ENCODE measurements around the gene WIPF2.
A peak's percentile ranks its signal among the peaks of the same experiment; 100 is the strongest.
"Not testable (repeated sequence)": the region's sequence is repeated elsewhere in the genome, so short reads cannot be mapped to it uniquely, and the experiment has no call there.

WIPF2 gene

GRCh38 chr17:40181205-40181604 is 37.9 kb upstream of the WIPF2 start:
- Mint-ChIP-seq H3K9me3 (no peaks in the 10 kb centered on the region), H3K4me3 (no peak overlapping the region), H3K36me3 (ENCODE audit: low read depth) (peaks cover 4% of the 10 kb centered on the region), H3K4me1 (ENCODE audit: low read depth) (peaks cover 11% of the 10 kb centered on the region), H3K27ac (no peak overlapping the region), H3K27me3 (no peaks in the 10 kb centered on the region)

GRCh38 chr17:40182606-40183005 is 36.5 kb upstream of the WIPF2 start:
- no peaks in the 10 kb centered on the region for H3K9me3 Mint-ChIP-seq

GRCh38 chr17:40187238-40187637 is 31.9 kb upstream of the WIPF2 start:
- H3K4me1 Mint-ChIP-seq (ENCODE audit: low read depth) = peaks cover 11% of the 10 kb centered on the region
- H3K9me3 Mint-ChIP-seq = no peaks in the 10 kb centered on the region
- no peak overlapping the region for H3K4me3 Mint-ChIP-seq
- peaks cover 5% of the 10 kb centered on the region for H3K27me3 Mint-ChIP-seq
- no peaks in the 10 kb centered on the region for H3K36me3 Mint-ChIP-seq (ENCODE audit: low read depth)
- H3K27ac Mint-ChIP-seq = no peak overlapping the region

More at GRCh38 chr17:40182606-40183005, 36.5 kb upstream of the WIPF2 start:
- Mint-ChIP-seq H3K27me3 (no peaks in the 10 kb centered on the region), H3K4me1 (ENCODE audit: low read depth) (peaks cover 3% of the 10 kb centered on the region), H3K36me3 (ENCODE audit: low read depth) (no peaks in the 10 kb centered on the region), H3K4me3 (no peak overlapping the region), H3K27ac (no peak overlapping the region)

- Mint-ChIP-seq H3K9me3 (no peaks in the 10 kb centered on the region), H3K4me3 (no peak overlapping the region), H3K27me3 (peaks cover 5% of the 10 kb centered on the region), H3K27ac (no peak overlapping the region), H3K36me3 (ENCODE audit: low read depth) (no peaks in the 10 kb centered on the region), H3K4me1 (ENCODE audit: low read depth) (peaks cover 11% of the 10 kb centered on the region)
Measured at GRCh38 chr17:40188694-40189093, 30.4 kb upstream of the WIPF2 start.

- peaks cover 5% of the 10 kb centered on the region for H3K27me3 Mint-ChIP-seq
Measured at GRCh38 chr17:40190197-40191021, 28.7 kb upstream of the WIPF2 start.

GRCh38 chr17:40191237-40192208 is 27.6 kb upstream of the WIPF2 start:
- Mint-ChIP-seq H3K4me1 (ENCODE audit: low read depth) (peaks cover 11% of the 10 kb centered on the region), H3K4me3 (peak overlapping the region; percentile 86), H3K27me3 (peaks cover 5% of the 10 kb centered on the region), H3K27ac (no peak overlapping the region), H3K36me3 (ENCODE audit: low read depth) (no peaks in the 10 kb centered on the region), H3K9me3 (no peaks in the 10 kb centered on the region)

More at GRCh38 chr17:40190197-40191021, 28.7 kb upstream of the WIPF2 start:
- no peak overlapping the region for H3K27ac Mint-ChIP-seq
- H3K4me3 Mint-ChIP-seq = peak overlapping the region; percentile 61
- peaks cover 11% of the 10 kb centered on the region for H3K4me1 Mint-ChIP-seq (ENCODE audit: low read depth)
- no peaks in the 10 kb centered on the region for H3K9me3 Mint-ChIP-seq
- no peaks in the 10 kb centered on the region for H3K36me3 Mint-ChIP-seq (ENCODE audit: low read depth)

GRCh38 chr17:40192961-40193360 is 26.1 kb upstream of the WIPF2 start:
- peaks cover 11% of the 10 kb centered on the region for H3K4me1 Mint-ChIP-seq (ENCODE audit: low read depth)
- H3K27me3 Mint-ChIP-seq = peaks cover 5% of the 10 kb centered on the region
- H3K27ac Mint-ChIP-seq = no peak overlapping the region
- H3K36me3 Mint-ChIP-seq (ENCODE audit: low read depth) = no peaks in the 10 kb centered on the region
- no peaks in the 10 kb centered on the region for H3K9me3 Mint-ChIP-seq
- no peak overlapping the region for H3K4me3 Mint-ChIP-seq

GRCh38 chr17:40194821-40195220 is 24.3 kb upstream of the WIPF2 start:
- H3K4me1 Mint-ChIP-seq (ENCODE audit: low read depth) = peaks cover 11% of the 10 kb centered on the region
- no peaks in the 10 kb centered on the region for H3K9me3 Mint-ChIP-seq
- H3K4me3 Mint-ChIP-seq = no peak overlapping the region
- no peak overlapping the region for H3K27ac Mint-ChIP-seq
- H3K36me3 Mint-ChIP-seq (ENCODE audit: low read depth) = no peaks in the 10 kb centered on the region
- H3K27me3 Mint-ChIP-seq = peaks cover 5% of the 10 kb centered on the region

GRCh38 chr17:40197550-40197949 is 21.6 kb upstream of the WIPF2 start:
- H3K9me3 Mint-ChIP-seq = no peaks in the 10 kb centered on the region
- peaks cover 5% of the 10 kb centered on the region for H3K4me1 Mint-ChIP-seq (ENCODE audit: low read depth)
- H3K27me3 Mint-ChIP-seq = no peaks in the 10 kb centered on the region
- H3K36me3 Mint-ChIP-seq (ENCODE audit: low read depth) = no peaks in the 10 kb centered on the region
- no peak overlapping the region for H3K4me3 Mint-ChIP-seq
- H3K27ac Mint-ChIP-seq = no peak overlapping the region

GRCh38 chr17:40197965-40198456 is 21.1 kb upstream of the WIPF2 start:
- H3K27ac Mint-ChIP-seq; H3K4me1 Mint-ChIP-seq (ENCODE audit: low read depth); H3K27me3 Mint-ChIP-seq; H3K36me3 Mint-ChIP-seq (ENCODE audit: low read depth); H3K9me3 Mint-ChIP-seq: not testable (repeated sequence)
- H3K4me3 Mint-ChIP-seq = peak overlapping the region; percentile 49

- peaks cover 5% of the 10 kb centered on the region for H3K4me1 Mint-ChIP-seq (ENCODE audit: low read depth)
Measured at GRCh38 chr17:40198576-40198975, 20.5 kb upstream of the WIPF2 start.

GRCh38 chr17:40203131-40203530 is 16.0 kb upstream of the WIPF2 start:
- Mint-ChIP-seq H3K4me3 (no peak overlapping the region), H3K4me1 (ENCODE audit: low read depth) (peaks cover 5% of the 10 kb centered on the region), H3K9me3 (no peaks in the 10 kb centered on the region), H3K27me3 (no peaks in the 10 kb centered on the region), H3K36me3 (ENCODE audit: low read depth) (no peaks in the 10 kb centered on the region), H3K27ac (no peak overlapping the region)

More at GRCh38 chr17:40198576-40198975, 20.5 kb upstream of the WIPF2 start:
- Mint-ChIP-seq H3K36me3 (ENCODE audit: low read depth) (no peaks in the 10 kb centered on the region), H3K9me3 (no peaks in the 10 kb centered on the region), H3K4me3 (peak overlapping the region; percentile 49), H3K27me3 (no peaks in the 10 kb centered on the region), H3K27ac (no peak overlapping the region)

GRCh38 chr17:40206193-40206592 is 12.9 kb upstream of the WIPF2 start:
- not testable (repeated sequence) for H3K9me3 Mint-ChIP-seq; H3K36me3 Mint-ChIP-seq (ENCODE audit: low read depth); H3K4me3 Mint-ChIP-seq; H3K4me1 Mint-ChIP-seq (ENCODE audit: low read depth); H3K27ac Mint-ChIP-seq; H3K27me3 Mint-ChIP-seq

GRCh38 chr17:40209404-40210093 is 9.6 kb upstream of the WIPF2 start:
- H3K27ac Mint-ChIP-seq = no peak overlapping the region
- no peaks in the 10 kb centered on the region for H3K9me3 Mint-ChIP-seq
- no peaks in the 10 kb centered on the region for H3K36me3 Mint-ChIP-seq (ENCODE audit: low read depth)
- no peaks in the 10 kb centered on the region for H3K4me1 Mint-ChIP-seq (ENCODE audit: low read depth)
- no peak overlapping the region for H3K4me3 Mint-ChIP-seq
- H3K27me3 Mint-ChIP-seq = no peaks in the 10 kb centered on the region
